H1 (cell line): ENCODE results near the gene MUC7. TPM values are rescaled to one million over a fixed set of nuclear protein-coding genes. Genes with fewer than 3 reads are reported as not detected.

Experiments
- CTCF ChIA-PET: fragments of 300-600 bp; sonication (Branson Sonifier 250); formaldehyde crosslinking; loops from one replicate; lab custom pipeline; 2021; ENCODE audit not compliant: partially characterized antibody; lab: Charles Lee
- POLR2A ChIA-PET: fragments of 300-600 bp; sonication (Branson Sonifier 250); formaldehyde crosslinking; loops from one replicate; lab custom pipeline; 2021; ENCODE audit warnings: inconsistent platforms; ENCODE audit not compliant: partially characterized antibody; lab: Charles Lee
- DNase-seq, 2 experiments: peaks; one replicate each; pipeline versions ENCODE4 v3.0.0 to v3.0.0-alpha.2; 2010 to 2022; ENCODE audit warnings: low spot score in 2 of 2, low read depth in 1 of 2, mixed read lengths in 1 of 2
- FAIRE-seq: peaks from 2 replicates; lab custom pipeline; 2011; peaks lifted over from hg19 to GRCh38; lab: Jason Lieb, UNC
- H2AFZ ChIP-seq: 2 replicates; pipeline ENCODE4 v1.8.1; 2012; ENCODE audit warnings: low read length, inconsistent platforms
- H2AK5ac ChIP-seq: 2 replicates; pipeline ENCODE4 v1.6.1; 2013; ENCODE audit warnings: low read depth, low read length
- H2BK120ac ChIP-seq: replicated peaks from 2 replicates; pipeline ENCODE3; 2013; ENCODE audit warnings: low read depth, low read length, inconsistent platforms
- H2BK12ac ChIP-seq: 2 replicates; pipeline ENCODE4 v1.6.1; 2013; ENCODE audit warnings: low read depth, low read length
- H2BK15ac ChIP-seq: 2 replicates; pipeline ENCODE4 v1.6.1; 2013; ENCODE audit warnings: low read length
- H2BK20ac ChIP-seq: 2 replicates; pipeline ENCODE4 v1.6.1; 2013; ENCODE audit warnings: low read length
- H2BK5ac ChIP-seq: 2 replicates; pipeline ENCODE4 v1.6.1; 2013; ENCODE audit warnings: low read depth, low read length
- H3K14ac ChIP-seq: 2 replicates; pipeline ENCODE4 v1.6.1; 2013; ENCODE audit warnings: inconsistent platforms; ENCODE audit not compliant: insufficient read length
- H3K18ac ChIP-seq: 2 replicates; pipeline ENCODE4 v1.6.1; 2013; ENCODE audit warnings: low read length; ENCODE audit errors: extremely low read depth
- H3K23ac ChIP-seq: 2 replicates; pipeline ENCODE4 v1.6.1; 2013; ENCODE audit warnings: inconsistent platforms; ENCODE audit not compliant: insufficient read length
- H3K23me2 ChIP-seq: 2 replicates; pipeline ENCODE4 v1.6.1; 2013; ENCODE audit warnings: low read depth, low read length
- H3K27ac ChIP-seq: 2 replicates; pipeline ENCODE4 v1.6.1; 2011; ENCODE audit warnings: low read depth, low read length, inconsistent platforms
- H3K27me3 ChIP-seq, 4 experiments: replicated peaks in 1 of 4; 1 replicate in 1 of 4; 2 replicates in 3 of 4; pipeline versions ENCODE4 v1.6.1 to v1.8.1; 2011 to 2013; ENCODE audit warnings: low read length in 3 of 4, mild to moderate bottlenecking in 3 of 4, inconsistent platforms in 2 of 4, mixed read lengths in 2 of 4, moderate library complexity in 1 of 4; ENCODE audit not compliant: control insufficient read depth in 3 of 4, insufficient read depth in 3 of 4; ENCODE audit errors: extremely low read depth in 1 of 4
- H3K36me3 ChIP-seq, 4 experiments: 2 replicates each; pipeline versions ENCODE4 v1.6.1 to v1.8.1; 2011 to 2013; ENCODE audit warnings: mild to moderate bottlenecking in 4 of 4, low read length in 3 of 4, moderate library complexity in 2 of 4, control low read depth in 1 of 4, inconsistent platforms in 1 of 4; ENCODE audit not compliant: insufficient read depth in 4 of 4, control insufficient read depth in 2 of 4
- H3K4ac ChIP-seq: replicated peaks from 2 replicates; pipeline ENCODE3; 2013; ENCODE audit warnings: low read length, low read depth, mixed read lengths, inconsistent platforms; ENCODE audit not compliant: insufficient read length
- H3K4me1 ChIP-seq, 4 experiments: replicated peaks in 1 of 4; 1 replicate in 1 of 4; 2 replicates in 3 of 4; pipeline versions ENCODE4 v1.6.1 to v1.8.1; 2011 to 2013; ENCODE audit warnings: low read length in 3 of 4, inconsistent platforms in 2 of 4, mixed read lengths in 1 of 4; ENCODE audit not compliant: insufficient read depth in 4 of 4, control insufficient read depth in 3 of 4
- H3K4me2 ChIP-seq, 2 experiments: 2 replicates each; pipeline versions ENCODE4 v1.6.1 to v1.8.1; 2011 to 2013; ENCODE audit warnings: low read depth in 2 of 2, low read length in 2 of 2, control low read depth in 1 of 2, inconsistent platforms in 1 of 2, mild to moderate bottlenecking in 1 of 2; ENCODE audit not compliant: insufficient read depth in 1 of 2
- H3K4me3 ChIP-seq, 4 experiments: fragments of 200-600, 300-600 bp in 1 of 4; sonication (generic), shearing (Covaris generic), sonication (Bioruptor Twin) in 1 of 4; 2 replicates each; pipeline versions ENCODE4 v1.5.1 to v1.8.1; 2011 to 2016; ENCODE audit warnings: low read length in 4 of 4, low read depth in 3 of 4, control low read depth in 2 of 4, inconsistent platforms in 2 of 4, mild to moderate bottlenecking in 2 of 4, mixed read lengths in 1 of 4, moderate library complexity in 1 of 4; ENCODE audit not compliant: insufficient read depth in 2 of 4; ENCODE audit errors: extremely low read depth in 1 of 4
- H3K56ac ChIP-seq: replicated peaks from 2 replicates; pipeline ENCODE3; 2013; ENCODE audit warnings: low read depth, mild to moderate bottlenecking, mixed read lengths, low read length, inconsistent platforms; ENCODE audit not compliant: insufficient read length
- H3K79me1 ChIP-seq: 2 replicates; pipeline ENCODE4 v1.6.1; 2013; ENCODE audit warnings: low read depth, low read length, control low read depth
- H3K79me2 ChIP-seq, 2 experiments: 2 replicates each; pipeline versions ENCODE4 v1.6.1 to v1.8.1; 2012 to 2013; ENCODE audit warnings: low read length in 2 of 2, mild to moderate bottlenecking in 2 of 2, inconsistent platforms in 1 of 2; ENCODE audit not compliant: insufficient read depth in 2 of 2, control insufficient read depth in 1 of 2
- H3K9ac ChIP-seq, 4 experiments: replicated peaks in 1 of 4; 1 replicate in 1 of 4; 2 replicates in 3 of 4; pipeline versions ENCODE4 v1.6.1 to v1.8.1; 2011 to 2013; ENCODE audit warnings: low read depth in 3 of 4, low read length in 3 of 4, control low read depth in 2 of 4, mild to moderate bottlenecking in 2 of 4, moderate library complexity in 2 of 4, inconsistent platforms in 1 of 4; ENCODE audit errors: extremely low read depth in 1 of 4
- H3K9me3 ChIP-seq, 2 experiments: 2 replicates each; pipeline versions ENCODE4 v1.6.1 to v1.8.1; 2012 to 2013; ENCODE audit warnings: mild to moderate bottlenecking in 2 of 2, moderate library complexity in 2 of 2, control low read depth in 1 of 2, inconsistent platforms in 1 of 2, low read depth in 1 of 2, low read length in 1 of 2, mixed read lengths in 1 of 2; ENCODE audit not compliant: insufficient read depth in 2 of 2
- H4K20me1 ChIP-seq, 2 experiments: replicated peaks in 1 of 2; 2 replicates each; pipeline versions ENCODE3 to v1.8.1; 2011 to 2013; ENCODE audit warnings: inconsistent platforms in 2 of 2, low read length in 2 of 2, mild to moderate bottlenecking in 1 of 2; ENCODE audit not compliant: insufficient read depth in 2 of 2, control insufficient read depth in 1 of 2
- H4K5ac ChIP-seq: 2 replicates; pipeline ENCODE4 v1.6.1; 2013; ENCODE audit warnings: low read length, low read depth, mixed read lengths, inconsistent platforms; ENCODE audit not compliant: insufficient read length
- H4K8ac ChIP-seq: 2 replicates; pipeline ENCODE4 v1.8.0; 2013; ENCODE audit warnings: mild to moderate bottlenecking, moderate library complexity, low read length, inconsistent platforms; ENCODE audit not compliant: insufficient read depth; ENCODE audit errors: extremely low read depth
- H4K91ac ChIP-seq: replicated peaks from 2 replicates; pipeline ENCODE3; 2013; ENCODE audit warnings: low read length, mixed read lengths, inconsistent platforms; ENCODE audit not compliant: insufficient read length
- ASH2L ChIP-seq: fragments of 200-600, 300-600 bp; sonication (generic); IDR thresholded peaks from one replicate; pipeline ENCODE4 v1.7.1; 2017; ENCODE audit warnings: low read length
- ATF2 ChIP-seq: IDR thresholded peaks from 2 replicates; pipeline ENCODE4 v1.6.1; 2012; ENCODE audit warnings: low read length, inconsistent platforms
- CBX5 ChIP-seq: fragments of 300-800, 300-1000 bp; sonication (generic); IDR thresholded peaks from 2 replicates; pipeline ENCODE4 v1.7.1; 2016; ENCODE audit warnings: antibody characterized with exemption, low read length, low read depth
- CBX8 ChIP-seq: fragments of 300-800, 300-1000 bp; sonication (generic); IDR thresholded peaks from 2 replicates; pipeline ENCODE4 v1.7.1; 2016; ENCODE audit warnings: low read depth, low read length, borderline replicate concordance
- CHD2 ChIP-seq: IDR thresholded peaks from 2 replicates; pipeline ENCODE4 v1.6.1; 2012; ENCODE audit warnings: low read length, improper control_type of control experiment
- CREB1 ChIP-seq: IDR thresholded peaks from 2 replicates; pipeline ENCODE4 v1.6.1; 2012; ENCODE audit warnings: inconsistent platforms
- EGR1 ChIP-seq: IDR thresholded peaks from 2 replicates; pipeline ENCODE4 v1.6.1; 2011; ENCODE audit warnings: low read depth, low read length, borderline replicate concordance
- JUND ChIP-seq: IDR thresholded peaks from 2 replicates; pipeline ENCODE4 v1.6.1; 2011; ENCODE audit warnings: mild to moderate bottlenecking, improper control_type of control experiment, low read length
- KDM4A ChIP-seq: IDR thresholded peaks from one replicate; pipeline ENCODE4 v1.7.1; 2012; ENCODE audit warnings: low read depth, mild to moderate bottlenecking, moderate library complexity, low read length, inconsistent platforms; ENCODE audit not compliant: severe bottlenecking
- NANOG ChIP-seq: IDR thresholded peaks from 2 replicates; pipeline ENCODE4 v1.6.1; 2011; ENCODE audit warnings: low read length, low read depth, mild to moderate bottlenecking, inconsistent platforms; ENCODE audit not compliant: insufficient read depth, poor library complexity, severe bottlenecking
- POU5F1 ChIP-seq: IDR thresholded peaks from 2 replicates; pipeline ENCODE4 v1.6.1; 2011; ENCODE audit warnings: low read depth, mild to moderate bottlenecking, low read length, moderate library complexity
- RFX5 ChIP-seq: IDR thresholded peaks from 2 replicates; pipeline ENCODE4 v1.6.1; 2011; ENCODE audit warnings: low read depth, low read length, improper control_type of control experiment, borderline replicate concordance
- TEAD4 ChIP-seq: IDR thresholded peaks from 2 replicates; pipeline ENCODE4 v1.6.1; 2012; ENCODE audit warnings: low read depth, low read length, inconsistent platforms, mixed read lengths
- WGBS, 2 experiments: shearing (Covaris generic) in 1 of 2; methylation state at CpG; one replicate each; pipeline versions ENCODE4 v1.1.6 to v1.1.7; 2013 to 2015; ENCODE audit warnings: low lambda C conversion rate in 2 of 2, mixed read lengths in 2 of 2, inconsistent platforms in 1 of 2, low coverage in 1 of 2, missing lambda C conversion rate in 1 of 2; ENCODE audit not compliant: insufficient replicate concordance in 2 of 2, insufficient coverage in 1 of 2, insufficient read length in 1 of 2; ENCODE audit errors: extremely low coverage in 1 of 2, missing lambda C conversion rate in 1 of 2; 5-methylcytosine and 5-hydroxymethylcytosine counted together
- polyA plus RNA-seq, 7 experiments: library from polyadenylated mRNA; depleted of rRNA in 3 of 7; stranded (reverse) in 5 of 7; unstranded in 2 of 7; fragments of >200 nt in 5 of 7; fragments of 200-250 nt in 2 of 7; gene quantifications; 1 replicate in 5 of 7; 2 replicates in 1 of 7; 4 replicates in 1 of 7; pipeline versions ENCODE4 v1.2.1 to v1.2.3, GENCODE V29; 2011 to 2013; ENCODE audit warnings: missing spikeins in 2 of 7, mixed read lengths in 2 of 7
- total RNA-seq: library from RNA; stranded (reverse); fragmentation: NEBNext Ultra II Directional; extraction: Animal tissue kit (Norgen Biotek cat#: 25700); gene quantifications from 2 replicates; pipeline ENCODE4 v1.2.1, GENCODE V29; 2021
- TF ChIP-seq, protein P1 (sequence below): IDR thresholded peaks from 2 replicates; pipeline ENCODE4 v1.6.1; 2012; ENCODE audit warnings: inconsistent platforms

Gene MUC7
- total and polyA plus RNA-seq, 2 of the 8 experiments (the other 6 are each of a cell fraction or from before 2014, with no cell fraction given), result not detected

GRCh38 chr4:70511365-70511764 is 39.4 kb downstream of the MUC7 start:
- FAIRE-seq, result no peak
- POLR2A ChIA-PET, result no interaction called here
- TF ChIP-seq POU5F1, result no peak
- no peak for TF ChIP-seq CBX5
- TF ChIP-seq KDM4A, result no peak
- TF ChIP-seq CHD2, result no peak
- TF ChIP-seq CREB1, result no peak
- TF ChIP-seq CBX8, result no peak
- no peak for TF ChIP-seq JUND
- no peak for TF ChIP-seq EGR1
- no peak for TF ChIP-seq NANOG
- TF ChIP-seq ASH2L, result no peak
- no peak for TF ChIP-seq RFX5
- TF ChIP-seq ATF2, result no peak
- no peak for TF ChIP-seq TEAD4
- TF ChIP-seq, protein P1, sequence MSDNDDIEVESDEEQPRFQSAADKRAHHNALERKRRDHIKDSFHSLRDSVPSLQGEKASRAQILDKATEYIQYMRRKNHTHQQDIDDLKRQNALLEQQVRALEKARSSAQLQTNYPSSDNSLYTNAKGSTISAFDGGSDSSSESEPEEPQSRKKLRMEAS, result no peak

More at GRCh38 chr4:70511365-70511764, 39.4 kb downstream of the MUC7 start:
- CTCF ChIA-PET, result interaction anchor here (0.8 to 2.0 kb wide), 9 partner anchors 8 to 617 kb away, joined by 3 to 7 read pairs (median 4); no protein-coding TSS in a partner anchor
- Histone ChIP-seq H2BK120ac (no peak overlapping the region), H3K56ac (no peak overlapping the region), H4K5ac (no peak overlapping the region), H3K4ac (no peak overlapping the region), H2BK15ac (no peak overlapping the region), H4K20me1 (no peaks in the 10 kb centered on the region), H3K27ac (no peak overlapping the region), H3K4me3 (no peak overlapping the region), H3K14ac (no peak overlapping the region), H2BK20ac (no peak overlapping the region), H3K4me1 (no peaks in the 10 kb centered on the region), H3K9me3 (no peaks in the 10 kb centered on the region), H2AFZ (no peak overlapping the region), H3K79me2 (no peaks in the 10 kb centered on the region), H3K23me2 (no peaks in the 10 kb centered on the region), H2BK12ac (no peak overlapping the region), H3K79me1 (no peaks in the 10 kb centered on the region), H3K4me2 (no peak overlapping the region), H4K8ac (no peak overlapping the region), H3K23ac (no peak overlapping the region), H3K18ac (no peak overlapping the region), H3K27me3 (no peaks in the 10 kb centered on the region), H4K91ac (no peak overlapping the region), H3K9ac (no peak overlapping the region), H3K36me3 (no peaks in the 10 kb centered on the region), H2BK5ac (no peak overlapping the region), H2AK5ac (no peak overlapping the region)
- DNase-seq, result no peak
- WGBS, 2 experiments, result 89% methylated on average over 3 of the region's 3 CpGs; no CpG with 5 or more reads in 1 of the 2 experiments
